Measurements from ENCODE around the gene MTA3.
A peak's percentile ranks its signal among the peaks of the same experiment; 100 is the strongest.

MTA3 gene

GRCh38 chr2:42572297-42573081, 4.1 kb downstream of the MTA3 start:
- H3K9ac ChIP-seq, result no peak overlapping the region
- no peak overlapping the region for H3K4me3 ChIP-seq (IDR thresholded peaks at IDR 0.05; ENCODE audit: insufficient read depth, low read depth, low read length)
- H3K36me3 ChIP-seq (ENCODE audit: insufficient read depth), result no peaks in the 10 kb centered on the region
- H3K4me2 ChIP-seq, result no peak overlapping the region
- H3K27ac ChIP-seq, result no peak overlapping the region
- TF ChIP-seq, protein P1, sequence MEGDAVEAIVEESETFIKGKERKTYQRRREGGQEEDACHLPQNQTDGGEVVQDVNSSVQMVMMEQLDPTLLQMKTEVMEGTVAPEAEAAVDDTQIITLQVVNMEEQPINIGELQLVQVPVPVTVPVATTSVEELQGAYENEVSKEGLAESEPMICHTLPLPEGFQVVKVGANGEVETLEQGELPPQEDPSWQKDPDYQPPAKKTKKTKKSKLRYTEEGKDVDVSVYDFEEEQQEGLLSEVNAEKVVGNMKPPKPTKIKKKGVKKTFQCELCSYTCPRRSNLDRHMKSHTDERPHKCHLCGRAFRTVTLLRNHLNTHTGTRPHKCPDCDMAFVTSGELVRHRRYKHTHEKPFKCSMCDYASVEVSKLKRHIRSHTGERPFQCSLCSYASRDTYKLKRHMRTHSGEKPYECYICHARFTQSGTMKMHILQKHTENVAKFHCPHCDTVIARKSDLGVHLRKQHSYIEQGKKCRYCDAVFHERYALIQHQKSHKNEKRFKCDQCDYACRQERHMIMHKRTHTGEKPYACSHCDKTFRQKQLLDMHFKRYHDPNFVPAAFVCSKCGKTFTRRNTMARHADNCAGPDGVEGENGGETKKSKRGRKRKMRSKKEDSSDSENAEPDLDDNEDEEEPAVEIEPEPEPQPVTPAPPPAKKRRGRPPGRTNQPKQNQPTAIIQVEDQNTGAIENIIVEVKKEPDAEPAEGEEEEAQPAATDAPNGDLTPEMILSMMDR (conservative IDR thresholded peaks at IDR 0.05; ENCODE audit: low read depth, low read length), result no peak
- H3K4me1 ChIP-seq (ENCODE audit: low read depth, poor library complexity, severe bottlenecking), result peaks cover 31% of the 10 kb centered on the region
- H4K20me1 ChIP-seq (ENCODE audit: insufficient read depth), result no peaks in the 10 kb centered on the region
- no peak overlapping the region for H2AFZ ChIP-seq (ENCODE audit: low read depth)
- H3K79me2 ChIP-seq (ENCODE audit: insufficient read depth, low read depth), result peaks cover 11% of the 10 kb centered on the region; the same call in 1 of the 2 replicates
- H3K27me3 ChIP-seq (ENCODE audit: insufficient read depth, low read depth), result no peaks in the 10 kb centered on the region

- H3K27me3 ChIP-seq (ENCODE audit: insufficient read depth, low read depth), result no peaks in the 10 kb centered on the region
- no peak overlapping the region for H3K9ac ChIP-seq
- TF ChIP-seq, protein P1 (conservative IDR thresholded peaks at IDR 0.05; ENCODE audit: low read depth, low read length), result no peak
- no peak overlapping the region for H2AFZ ChIP-seq (ENCODE audit: low read depth)
- no peak overlapping the region for H3K4me3 ChIP-seq (IDR thresholded peaks at IDR 0.05; ENCODE audit: insufficient read depth, low read depth, low read length)
- H3K36me3 ChIP-seq (ENCODE audit: insufficient read depth), result no peaks in the 10 kb centered on the region
- no peaks in the 10 kb centered on the region for H4K20me1 ChIP-seq (ENCODE audit: insufficient read depth)
- H3K79me2 ChIP-seq (ENCODE audit: insufficient read depth, low read depth), result peaks cover 11% of the 10 kb centered on the region; the same call in 1 of the 2 replicates
- H3K4me1 ChIP-seq (ENCODE audit: low read depth, poor library complexity, severe bottlenecking), result peaks cover 25% of the 10 kb centered on the region
- H3K27ac ChIP-seq, result no peak overlapping the region
- H3K4me2 ChIP-seq, result no peak overlapping the region
Measured at GRCh38 chr2:42573256-42573655, 4.8 kb downstream of the MTA3 start.

DNA sequence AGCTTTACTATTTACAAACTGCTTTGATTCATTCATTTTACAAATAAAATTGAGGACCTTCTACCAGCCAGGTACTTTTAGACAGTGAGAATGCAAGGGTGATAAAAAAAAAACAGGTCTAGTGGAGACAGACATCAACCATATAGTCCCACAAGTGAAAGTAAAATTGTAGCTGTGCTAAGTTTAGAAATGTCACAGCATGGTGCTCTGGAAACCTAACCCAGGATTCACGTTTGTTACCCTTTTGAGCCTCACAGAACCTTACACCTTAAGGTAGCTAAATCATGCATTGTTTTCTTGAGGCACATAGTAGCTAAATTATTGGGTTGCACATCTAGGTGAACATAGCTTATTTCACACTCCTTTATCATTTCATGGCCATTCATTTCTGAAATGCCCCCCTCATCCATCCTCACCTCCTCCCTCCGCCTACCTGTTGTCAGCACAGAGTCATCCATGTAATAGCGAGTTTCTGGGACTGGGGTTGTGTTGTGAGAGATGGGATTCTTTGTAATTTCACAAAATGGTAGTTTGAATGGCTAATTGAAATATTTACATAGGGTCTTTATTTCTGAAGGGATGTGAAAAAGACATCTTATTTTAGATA, 7.1 kb downstream of the MTA3 start:
- no peak overlapping the region for H3K4me3 ChIP-seq (IDR thresholded peaks at IDR 0.05; ENCODE audit: insufficient read depth, low read depth, low read length)
- H3K36me3 ChIP-seq (ENCODE audit: insufficient read depth), result no peaks in the 10 kb centered on the region; the same call in 1 of the 2 replicates
- H4K20me1 ChIP-seq (ENCODE audit: insufficient read depth), result no peaks in the 10 kb centered on the region
- no peak overlapping the region for H3K9ac ChIP-seq
- no peak overlapping the region for H3K27ac ChIP-seq
- peak overlapping the region; percentile 31; the same call in 1 of the 2 replicates for H3K4me2 ChIP-seq
- H3K27me3 ChIP-seq (ENCODE audit: insufficient read depth, low read depth), result no peaks in the 10 kb centered on the region
- TF ChIP-seq, protein P1 (conservative IDR thresholded peaks at IDR 0.05; ENCODE audit: low read depth, low read length), result no peak
- peaks cover 15% of the 10 kb centered on the region for H3K4me1 ChIP-seq (ENCODE audit: low read depth, poor library complexity, severe bottlenecking)
- no peak overlapping the region for H2AFZ ChIP-seq (ENCODE audit: low read depth)
- H3K79me2 ChIP-seq (ENCODE audit: insufficient read depth, low read depth), result 0 out of 2 replicates have a peak, but pooled peaks cover 3% of the 10 kb centered on the region

- no peaks in the 10 kb centered on the region; the same call in 1 of the 2 replicates for H3K36me3 ChIP-seq (ENCODE audit: insufficient read depth)
Measured at GRCh38 chr2:42578621-42579020, 10.2 kb downstream of the MTA3 start.

More at GRCh38 chr2:42578621-42579020, 10.2 kb downstream of the MTA3 start:
- no peak overlapping the region for H2AFZ ChIP-seq (ENCODE audit: low read depth)
- no peak overlapping the region for H3K9ac ChIP-seq
- no peaks in the 10 kb centered on the region for H4K20me1 ChIP-seq (ENCODE audit: insufficient read depth)
- H3K4me2 ChIP-seq, result no peak overlapping the region
- TF ChIP-seq, protein P1 (conservative IDR thresholded peaks at IDR 0.05; ENCODE audit: low read depth, low read length), result no peak
- no peak overlapping the region for H3K4me3 ChIP-seq (IDR thresholded peaks at IDR 0.05; ENCODE audit: insufficient read depth, low read depth, low read length)
- H3K79me2 ChIP-seq (ENCODE audit: insufficient read depth, low read depth), result no peaks in the 10 kb centered on the region
- H3K27me3 ChIP-seq (ENCODE audit: insufficient read depth, low read depth), result no peaks in the 10 kb centered on the region
- no peak overlapping the region for H3K27ac ChIP-seq
- H3K4me1 ChIP-seq (ENCODE audit: low read depth, poor library complexity, severe bottlenecking), result peaks cover 15% of the 10 kb centered on the region
